K562 (cell line): ENCODE data around the gene MYMX. TPM values are rescaled to one million over a fixed set of nuclear protein-coding genes. Genes with fewer than 3 reads are reported as not detected.

Experiments used
- CBX3 ChIP-seq, 2 experiments: IDR thresholded peaks; 1 replicate in 1 of 2; 2 replicates in 1 of 2; pipeline ENCODE4 v1.6.1; 2012; ENCODE audit warnings: inconsistent platforms in 2 of 2, low read length in 2 of 2, borderline replicate concordance in 1 of 2, control low read depth in 1 of 2
- E2F3 ChIP-seq: fragments of 250-450 bp; sonication (Bioruptor Pico); IDR thresholded peaks from 2 replicates; pipeline ENCODE4 v1.4.0; 2020; ENCODE audit warnings: mild to moderate bottlenecking
- ESRRA ChIP-seq: fragments of 450-650 bp; IDR thresholded peaks from 2 replicates; pipeline ENCODE4 v1.6.1; 2014; ENCODE audit warnings: low read depth, mild to moderate bottlenecking, moderate library complexity, borderline replicate concordance
- GATAD2A ChIP-seq: fragments of 450-650 bp; IDR thresholded peaks from 2 replicates; pipeline ENCODE4 v1.6.1; 2017
- JUND ChIP-seq, 2 experiments: IDR thresholded peaks; 2 replicates in 1 of 2; 3 replicates in 1 of 2; pipeline ENCODE4 v1.6.1; 2011; ENCODE audit warnings: borderline replicate concordance in 2 of 2, low read depth in 2 of 2, low read length in 2 of 2, improper control_type of control experiment in 1 of 2, missing biosample characterization in 1 of 2, missing genetic modification characterization in 1 of 2, missing genetic modification reagents in 1 of 2
- KHSRP ChIP-seq: fragments of 450-650 bp; IDR thresholded peaks from 2 replicates; pipeline ENCODE4 v1.6.1; 2017
- KLF6 ChIP-seq: fragments of 250-450 bp; sonication (Bioruptor Pico); IDR thresholded peaks from 2 replicates; pipeline ENCODE4 v1.4.0; 2020; ENCODE audit warnings: mild to moderate bottlenecking, moderate library complexity, borderline replicate concordance
- MECOM ChIP-seq: fragments of 250-450 bp; sonication (Bioruptor Pico); IDR thresholded peaks from 2 replicates; pipeline ENCODE4 v1.8.0; 2022; ENCODE audit warnings: inconsistent platforms
- NCOA1 ChIP-seq: fragments of 450-650 bp; IDR thresholded peaks from 2 replicates; pipeline ENCODE4 v1.6.1; 2016; ENCODE audit warnings: low read depth
- NEUROD1 ChIP-seq: fragments of 150-350 bp; IDR thresholded peaks from 2 replicates; pipeline ENCODE4 v1.6.1; 2014; ENCODE audit warnings: borderline replicate concordance, low read length, low read depth; ENCODE audit not compliant: partially characterized antibody
- POLR2G ChIP-seq: fragments of 200-400 bp; formaldehyde crosslinking; IDR thresholded peaks from 2 replicates; pipeline ENCODE4 v1.6.1; 2017; ENCODE audit warnings: low read depth, mild to moderate bottlenecking, antibody characterized with exemption, low read length, moderate library complexity
- TEAD1 ChIP-seq, 2 experiments: fragments of 450-650 bp in 1 of 2; sonication (generic) in 1 of 2; formaldehyde crosslinking; IDR thresholded peaks; 2 replicates each; pipeline versions ENCODE4 v1.4.0 to v1.8.0; 2020 to 2022; ENCODE audit warnings: mild to moderate bottlenecking in 2 of 2, missing genetic modification reagents in 1 of 2
- TRIM28 ChIP-seq: fragments of 450-650 bp; IDR thresholded peaks from 2 replicates; pipeline ENCODE4 v1.6.1; 2017
- ZNF76 ChIP-seq: fragments of 250-450 bp; sonication (Bioruptor Pico); IDR thresholded peaks from 2 replicates; pipeline ENCODE4 v1.4.0; 2020; ENCODE audit warnings: mild to moderate bottlenecking, moderate library complexity, borderline replicate concordance
- polyA plus RNA-seq, 8 experiments: library from polyadenylated mRNA; depleted of rRNA in 4 of 8; stranded (reverse) in 5 of 8; unstranded in 3 of 8; fragments of >200 nt; fragmentation: Nextera tagmentation in 2 of 8; fragmentation: Illumina TruSeq in 1 of 8; extraction: Ambion mirVana in 2 of 8; extraction: Trizol in 1 of 8; gene quantifications; 2 replicates each; pipeline versions ENCODE4 v1.2.1 to v1.2.3, GENCODE V29; 2011 to 2014; ENCODE audit warnings: inconsistent platforms in 1 of 8, missing spikeins in 1 of 8
- total RNA-seq, 7 experiments: library from RNA; depleted of rRNA in 6 of 7; stranded (reverse); fragments of >200 nt in 6 of 7; fragmentation: Illumina TruSeq in 2 of 7; extraction: Trizol in 2 of 7; gene quantifications; 2 replicates each; pipeline versions ENCODE4 v1.2.1 to v1.2.3, GENCODE V29; 2011 to 2021; ENCODE audit warnings: low replicate concordance in 1 of 7
- TF ChIP-seq, protein P1 (sequence below): fragments of 200-800 bp; sonication (Bioruptor generic); IDR thresholded peaks from 2 replicates; pipeline ENCODE4 v1.6.1; 2016; ENCODE audit warnings: missing genetic modification characterization, missing compliant biosample characterization

The MYMX gene
- total and polyA plus RNA-seq, 9 of the 15 experiments (the other 6 are each of a cell fraction or from before 2014, with no cell fraction given): 0.12 TPM; not detected in 8

DNA sequence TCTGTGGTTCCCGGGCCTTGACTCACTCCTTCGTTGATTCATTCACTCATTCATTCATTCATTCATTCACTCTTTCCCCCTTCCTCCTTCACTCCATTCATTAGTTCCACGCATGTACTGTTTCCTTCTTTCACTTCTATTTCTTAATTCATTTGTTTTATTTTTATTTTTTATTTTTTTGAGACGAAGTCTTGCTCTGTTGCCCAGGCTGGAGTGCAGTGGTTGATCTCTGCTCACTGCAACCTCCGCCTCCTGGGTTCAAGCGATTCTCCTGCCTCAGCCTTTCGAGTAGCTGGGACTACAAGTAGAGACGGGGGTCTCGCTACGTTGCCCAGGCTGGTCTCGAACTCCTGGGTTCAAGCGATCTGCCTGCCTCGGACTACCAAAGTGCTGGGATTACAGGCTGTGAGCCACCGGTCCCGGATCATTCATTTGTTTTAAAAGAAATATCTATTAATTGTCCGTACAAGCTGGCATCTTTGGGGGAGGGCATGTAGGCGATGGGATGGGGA lies 49.1 kb downstream of the MYMX start (continued):
- TF ChIP-seq E2F3 (CRISPR knock-in tag) (no peak), TEAD1 (CRISPR knock-in tag; IDR thresholded peaks at IDR 0.05) (no peak), KHSRP (no peak), JUND (IDR thresholded peaks at IDR 0.05; ENCODE audit: borderline replicate concordance, low read depth, low read length) (peak; percentile 59; the same call in 1 of the 2 replicates), JUND (tag; IDR thresholded peaks at IDR 0.05; ENCODE audit: borderline replicate concordance, low read depth, low read length) (no peak; the same call in 2 of the 3 replicates), ESRRA (no peak), ZNF76 (CRISPR knock-in tag) (no peak), NEUROD1 (no peak), NCOA1 (0 out of 2 replicates have a peak, but pooled peaks have one; percentile 20), KLF6 (CRISPR knock-in tag) (no peak), CBX3 (IDR thresholded peaks at IDR 0.05; ENCODE audit: borderline replicate concordance in 1 of 2, low read length in 2 of 2) (peak in 1 of 2 experiments; percentile 8; a peak in 1 of 3 replicates), TRIM28 (no peak), MECOM (CRISPR knock-in tag) (no peak), GATAD2A (no peak), POLR2G (no peak)
- TF ChIP-seq, protein P1, sequence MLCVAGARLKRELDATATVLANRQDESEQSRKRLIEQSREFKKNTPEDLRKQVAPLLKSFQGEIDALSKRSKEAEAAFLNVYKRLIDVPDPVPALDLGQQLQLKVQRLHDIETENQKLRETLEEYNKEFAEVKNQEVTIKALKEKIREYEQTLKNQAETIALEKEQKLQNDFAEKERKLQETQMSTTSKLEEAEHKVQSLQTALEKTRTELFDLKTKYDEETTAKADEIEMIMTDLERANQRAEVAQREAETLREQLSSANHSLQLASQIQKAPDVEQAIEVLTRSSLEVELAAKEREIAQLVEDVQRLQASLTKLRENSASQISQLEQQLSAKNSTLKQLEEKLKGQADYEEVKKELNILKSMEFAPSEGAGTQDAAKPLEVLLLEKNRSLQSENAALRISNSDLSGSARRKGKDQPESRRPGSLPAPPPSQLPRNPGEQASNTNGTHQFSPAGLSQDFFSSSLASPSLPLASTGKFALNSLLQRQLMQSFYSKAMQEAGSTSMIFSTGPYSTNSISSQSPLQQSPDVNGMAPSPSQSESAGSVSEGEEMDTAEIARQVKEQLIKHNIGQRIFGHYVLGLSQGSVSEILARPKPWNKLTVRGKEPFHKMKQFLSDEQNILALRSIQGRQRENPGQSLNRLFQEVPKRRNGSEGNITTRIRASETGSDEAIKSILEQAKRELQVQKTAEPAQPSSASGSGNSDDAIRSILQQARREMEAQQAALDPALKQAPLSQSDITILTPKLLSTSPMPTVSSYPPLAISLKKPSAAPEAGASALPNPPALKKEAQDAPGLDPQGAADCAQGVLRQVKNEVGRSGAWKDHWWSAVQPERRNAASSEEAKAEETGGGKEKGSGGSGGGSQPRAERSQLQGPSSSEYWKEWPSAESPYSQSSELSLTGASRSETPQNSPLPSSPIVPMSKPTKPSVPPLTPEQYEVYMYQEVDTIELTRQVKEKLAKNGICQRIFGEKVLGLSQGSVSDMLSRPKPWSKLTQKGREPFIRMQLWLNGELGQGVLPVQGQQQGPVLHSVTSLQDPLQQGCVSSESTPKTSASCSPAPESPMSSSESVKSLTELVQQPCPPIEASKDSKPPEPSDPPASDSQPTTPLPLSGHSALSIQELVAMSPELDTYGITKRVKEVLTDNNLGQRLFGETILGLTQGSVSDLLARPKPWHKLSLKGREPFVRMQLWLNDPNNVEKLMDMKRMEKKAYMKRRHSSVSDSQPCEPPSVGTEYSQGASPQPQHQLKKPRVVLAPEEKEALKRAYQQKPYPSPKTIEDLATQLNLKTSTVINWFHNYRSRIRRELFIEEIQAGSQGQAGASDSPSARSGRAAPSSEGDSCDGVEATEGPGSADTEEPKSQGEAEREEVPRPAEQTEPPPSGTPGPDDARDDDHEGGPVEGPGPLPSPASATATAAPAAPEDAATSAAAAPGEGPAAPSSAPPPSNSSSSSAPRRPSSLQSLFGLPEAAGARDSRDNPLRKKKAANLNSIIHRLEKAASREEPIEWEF: no peak
